NOMO-1 (cell line): ENCODE data around the gene RBMXL3.
"Not testable (repeated sequence)": the region's sequence is repeated elsewhere in the genome, so short reads cannot be mapped to it uniquely, and the experiment has no call there.

Source experiments
- DNase-seq, 2 experiments: peaks; one replicate each; lab custom pipeline; 2025; ENCODE audit not compliant: unreplicated experiment in 2 of 2; lab: John Stamatoyannopoulos, UW

The RBMXL3 gene

GRCh38 chrX:115189110-115189509, at the start of gene RBMXL3:
Gene RBMXL3, plus strand, starts transcription at chrX:115189410. Its CDS starts 32 bp downstream, at chrX:115189442.
- no peak for DNase-seq

DNA sequence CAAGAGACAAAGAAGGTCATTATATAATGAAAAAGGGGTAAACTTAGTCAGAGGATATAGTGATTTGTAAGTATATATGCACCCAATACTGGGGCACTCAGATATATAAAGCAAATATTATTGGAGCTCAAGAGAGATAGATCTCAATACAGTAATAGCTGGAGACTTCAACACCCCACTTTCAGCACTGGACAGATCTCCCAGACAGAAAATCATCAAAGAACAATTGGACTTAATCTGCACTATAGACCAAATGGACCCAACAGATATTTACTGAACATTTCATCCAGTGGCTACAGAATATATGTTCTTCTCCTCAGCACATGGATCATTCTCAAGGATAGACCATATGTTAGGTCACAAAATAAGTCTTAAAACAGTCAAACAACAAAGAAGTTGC, 47.2 kb upstream of the RBMXL3 start:
- no peak for DNase-seq

DNA sequence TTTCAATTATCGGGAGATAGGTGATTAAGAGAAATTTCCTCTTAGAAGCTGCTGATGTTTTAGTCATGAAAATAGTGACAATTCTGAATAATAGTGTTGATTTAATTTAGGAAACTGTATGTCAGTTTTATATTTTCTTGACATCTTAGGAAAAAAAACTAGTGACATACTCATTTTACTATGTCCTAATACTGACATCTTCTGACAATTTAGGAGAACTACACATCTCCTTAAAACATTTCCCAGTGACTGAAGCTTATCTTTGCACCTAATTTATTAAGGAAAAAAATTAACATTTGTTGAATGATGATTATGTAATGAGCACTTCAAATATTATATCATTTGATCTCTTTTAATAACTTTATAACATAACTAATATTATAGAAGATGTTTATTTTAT, 42.0 kb upstream of the RBMXL3 start:
- peak in 1 of 2 experiments; percentile 23 for DNase-seq

- DNase-seq: no peak
Observed at GRCh38 chrX:115173181-115173580, 16.0 kb upstream of the RBMXL3 start.

DNA sequence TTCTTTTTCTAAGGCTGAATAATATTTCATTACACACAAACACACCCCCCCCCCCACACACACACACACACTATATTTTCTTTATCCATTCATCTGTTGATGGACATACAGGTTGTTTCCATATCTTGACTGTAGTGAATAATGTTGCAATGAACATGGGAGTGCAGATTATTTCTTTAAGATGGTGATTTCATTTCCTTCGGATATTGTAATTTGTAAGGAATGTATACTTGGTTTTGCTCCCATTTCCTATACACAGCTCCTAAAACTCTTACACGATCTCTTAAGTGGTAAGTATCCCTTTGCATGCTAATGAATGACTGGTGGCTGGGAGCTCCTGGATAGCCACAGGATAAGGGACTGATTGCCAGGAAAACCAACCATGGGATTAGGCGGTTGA, 14.7 kb upstream of the RBMXL3 start:
- no peak for DNase-seq

DNA sequence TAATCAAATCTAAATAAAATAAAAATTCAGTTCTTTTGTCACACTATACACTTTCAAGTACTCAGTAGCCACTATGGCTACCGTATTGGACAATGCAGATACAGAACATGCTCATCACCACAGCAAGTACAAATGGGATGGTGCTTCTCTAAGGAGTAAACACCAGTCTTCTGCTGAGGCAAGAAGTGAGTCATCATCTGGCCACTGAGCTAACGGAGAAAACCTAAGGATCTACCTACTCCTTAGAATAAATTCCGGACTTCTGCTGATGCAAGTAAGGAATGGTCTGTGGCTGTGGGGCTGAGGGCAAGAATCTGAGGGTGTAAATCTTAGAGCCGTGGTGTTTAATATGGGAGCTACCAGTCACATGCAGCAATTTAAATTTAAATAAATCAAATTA, 11.3 kb upstream of the RBMXL3 start:
- DNase-seq: no peak

DNA sequence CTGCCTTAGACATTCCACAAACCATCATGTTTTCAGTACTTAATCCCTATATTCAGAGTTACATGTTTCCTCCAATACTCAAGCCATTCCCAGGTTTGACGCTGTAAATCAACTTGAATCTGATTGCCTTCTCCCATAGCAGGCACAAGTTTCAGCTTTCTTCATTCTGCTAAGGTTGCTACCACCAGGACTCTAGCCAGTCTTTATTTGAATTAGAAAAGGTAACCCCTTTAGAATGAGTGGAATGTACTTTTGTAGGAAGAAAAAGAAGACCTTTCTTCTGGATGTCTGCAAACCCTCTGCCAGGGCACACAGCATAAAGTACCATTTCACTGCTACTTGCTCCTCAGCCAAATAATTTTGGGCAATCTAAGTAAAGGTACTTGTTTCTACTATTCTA, 10.7 kb upstream of the RBMXL3 start:
- DNase-seq: no peak

- no peak for DNase-seq
Observed at GRCh38 chrX:115183980-115184379, 5.2 kb upstream of the RBMXL3 start.

GRCh38 chrX:115189646-115190635, 731 bp downstream of the RBMXL3 start:
- DNase-seq: no peak

DNA sequence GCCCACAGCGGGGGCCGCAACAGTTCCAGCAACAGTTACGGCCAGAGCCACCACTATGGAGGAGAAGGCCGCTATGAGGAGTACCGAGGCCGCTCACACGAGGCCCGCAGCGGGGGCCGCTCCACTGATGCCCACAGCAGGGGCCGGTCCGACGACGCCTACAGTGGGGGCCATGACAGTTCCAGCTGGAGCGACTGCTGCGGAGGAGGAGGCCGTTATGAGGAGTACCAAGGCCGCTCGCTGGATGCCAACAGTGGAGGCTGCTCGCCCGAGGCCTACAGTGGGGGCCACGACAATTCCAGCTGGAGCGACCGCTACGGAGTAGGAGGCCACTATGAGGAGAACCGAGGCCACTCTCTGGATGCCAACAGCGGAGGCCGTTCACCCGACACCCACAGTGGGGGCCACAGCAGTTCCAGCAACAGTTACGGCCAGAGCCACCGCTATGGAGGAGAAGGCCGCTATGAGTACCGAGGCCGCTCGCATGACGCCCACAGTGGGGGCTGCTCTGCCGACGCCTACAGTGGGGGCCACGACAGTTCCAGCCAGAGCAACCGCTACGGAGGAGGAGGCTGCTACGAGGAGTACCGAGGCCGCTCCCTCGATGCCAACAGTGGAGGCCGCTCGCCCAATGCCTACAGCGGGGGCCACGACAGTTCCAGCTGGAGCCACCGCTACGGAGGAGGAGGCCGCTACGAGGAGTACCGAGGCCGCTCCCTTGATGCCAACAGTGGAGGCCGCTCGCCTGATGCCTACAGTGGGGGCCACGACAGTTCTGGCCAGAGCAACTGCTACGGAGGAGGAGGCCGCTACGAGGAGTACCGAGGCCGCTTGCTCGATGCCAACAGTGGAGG, 1.7 kb downstream of the RBMXL3 start:
- DNase-seq: no peak

DNA sequence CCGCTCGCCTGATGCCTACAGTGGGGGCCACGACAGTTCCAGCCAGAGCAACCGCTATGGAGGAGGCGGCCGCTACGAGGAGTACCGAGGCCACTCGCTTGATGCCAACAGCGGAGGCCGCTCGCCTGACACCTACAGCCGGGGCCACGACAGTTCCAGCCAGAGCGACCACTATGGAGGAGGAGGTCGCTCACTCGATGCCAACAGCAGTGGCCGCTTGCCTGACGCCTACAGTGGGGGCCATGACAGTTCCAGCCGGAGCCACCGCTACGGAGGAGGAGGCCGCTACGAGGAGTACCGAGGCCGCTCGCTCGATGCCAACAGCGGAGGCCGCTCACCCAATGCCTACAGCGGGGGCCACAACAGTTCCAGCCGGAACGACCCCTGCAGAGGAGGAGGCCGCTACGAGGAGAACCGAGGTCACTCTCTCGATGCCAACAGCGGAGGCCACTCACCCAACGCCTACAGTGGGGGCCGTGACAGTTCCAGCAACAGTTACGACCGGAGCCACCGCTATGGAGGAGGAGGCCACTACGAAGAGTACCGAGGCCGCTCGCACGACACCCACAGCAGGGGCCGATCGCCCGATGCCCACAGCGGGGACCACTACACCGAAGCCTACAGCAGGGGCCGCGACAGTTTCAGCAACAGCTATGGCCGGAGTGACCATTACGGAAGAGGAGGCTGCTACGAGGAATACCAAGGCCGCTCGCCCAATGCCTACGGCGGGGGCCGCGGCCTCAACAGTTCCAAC, 2.5 kb downstream of the RBMXL3 start:
- no peak for DNase-seq

- DNase-seq: no peak
Observed at GRCh38 chrX:115192244-115192700, 3.1 kb downstream of the RBMXL3 start.

GRCh38 chrX:115204040-115204439, 14.8 kb downstream of the RBMXL3 start:
- no peak for DNase-seq

GRCh38 chrX:115209547-115209946, 20.3 kb downstream of the RBMXL3 start:
- not testable (repeated sequence) for DNase-seq

DNA sequence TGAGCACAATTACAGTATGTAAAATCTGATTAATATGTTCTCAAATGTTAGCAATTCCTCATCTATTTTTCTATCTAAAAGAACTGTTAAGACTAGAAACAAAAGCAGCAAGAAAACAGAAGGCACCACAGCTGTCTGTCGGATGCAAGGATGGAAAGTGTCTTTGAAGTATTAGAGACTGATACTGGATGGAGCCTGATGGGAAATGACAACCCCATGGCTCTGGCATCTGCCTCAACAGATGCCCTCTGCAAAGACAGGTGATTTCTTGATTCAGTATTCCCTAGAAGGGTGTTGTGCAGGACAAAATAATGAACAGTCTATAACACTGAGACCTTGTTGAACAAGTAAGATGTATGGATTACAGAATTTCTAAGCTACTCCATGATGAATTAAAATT, 24.9 kb downstream of the RBMXL3 start:
- no peak for DNase-seq

GRCh38 chrX:115214605-115215004, 25.4 kb downstream of the RBMXL3 start:
- no peak for DNase-seq

GRCh38 chrX:115217346-115217745, 28.1 kb downstream of the RBMXL3 start:
- not testable (repeated sequence) for DNase-seq

- no peak for DNase-seq
Observed at GRCh38 chrX:115226929-115227328, 37.7 kb downstream of the RBMXL3 start.

- DNase-seq: no peak
Observed at GRCh38 chrX:115229337-115230003, 40.3 kb downstream of the RBMXL3 start.

GRCh38 chrX:115232933-115233496, 43.8 kb downstream of the RBMXL3 start:
- DNase-seq: no peak
